Brain microvascular endothelial cell (primary cell): ENCODE data around the gene PRDM2.

Source experiments
- DNase-seq: peaks from one replicate; pipeline ENCODE4 v3.0.0-alpha.2; 2020
- H3K27ac ChIP-seq: fragments of 250-450 bp; sonication (Bioruptor Pico); 2 replicates; pipeline ENCODE4 v1.5.1; 2020; ENCODE audit warnings: mild to moderate bottlenecking, moderate library complexity
- H3K27me3 ChIP-seq: fragments of 250-450 bp; sonication (Bioruptor Pico); replicated peaks from 2 replicates; pipeline ENCODE4 v1.5.1; 2020; ENCODE audit warnings: mild to moderate bottlenecking
- H3K36me3 ChIP-seq: fragments of 250-450 bp; sonication (Bioruptor Pico); replicated peaks from 2 replicates; pipeline ENCODE4 v1.5.1; 2020; ENCODE audit warnings: mild to moderate bottlenecking
- H3K4me3 ChIP-seq: 2 replicates; pipeline ENCODE4 v1.5.1; 2011; ENCODE audit warnings: low read depth, mild to moderate bottlenecking, control low read depth, low read length, moderate library complexity
- in situ Hi-C: cut with HindIII; loops from 2 replicates; pipeline ENCODE4 v1.10.0; 2017; ENCODE audit warnings: low sequenced_read_pairs, low pct_ligation_motif_present
- TF ChIP-seq, protein P1 (sequence below): IDR thresholded peaks from 2 replicates; pipeline ENCODE4 v1.5.1; 2011; ENCODE audit warnings: low read depth, mild to moderate bottlenecking, moderate library complexity, low read length, control low read depth, inconsistent platforms; ENCODE audit errors: missing control alignments

Gene PRDM2

DNA sequence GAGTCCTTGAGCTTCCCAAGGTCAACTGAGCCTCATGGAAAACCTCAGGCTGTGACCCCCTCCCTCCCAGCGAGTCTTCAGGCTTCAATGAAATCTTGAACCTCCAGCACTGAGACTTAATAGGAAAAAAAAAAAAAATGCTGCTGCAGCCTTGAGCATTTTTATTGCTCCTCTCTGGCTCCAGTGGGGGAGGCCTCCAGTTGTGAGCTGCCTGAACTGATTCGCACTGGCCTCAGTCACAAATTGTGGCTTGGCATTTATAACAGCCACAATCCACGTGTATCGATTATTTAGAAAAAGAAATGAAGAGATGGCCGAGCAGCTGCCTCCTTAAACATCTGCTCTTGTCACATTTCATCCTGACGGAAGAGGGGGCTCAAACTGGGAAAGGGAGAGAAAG is 173.0 kb downstream of the PRDM2 start:
- H3K27ac ChIP-seq: no peak overlapping the region
- in situ Hi-C loops: no loop called here
- no peak for DNase-seq

More for the DNA sequence above, 173.0 kb downstream of the PRDM2 start:
- no peak overlapping the region for H3K4me3 ChIP-seq
- H3K27me3 ChIP-seq: no peaks in the 10 kb centered on the region
- no peaks in the 10 kb centered on the region for H3K36me3 ChIP-seq
- TF ChIP-seq, protein P1, sequence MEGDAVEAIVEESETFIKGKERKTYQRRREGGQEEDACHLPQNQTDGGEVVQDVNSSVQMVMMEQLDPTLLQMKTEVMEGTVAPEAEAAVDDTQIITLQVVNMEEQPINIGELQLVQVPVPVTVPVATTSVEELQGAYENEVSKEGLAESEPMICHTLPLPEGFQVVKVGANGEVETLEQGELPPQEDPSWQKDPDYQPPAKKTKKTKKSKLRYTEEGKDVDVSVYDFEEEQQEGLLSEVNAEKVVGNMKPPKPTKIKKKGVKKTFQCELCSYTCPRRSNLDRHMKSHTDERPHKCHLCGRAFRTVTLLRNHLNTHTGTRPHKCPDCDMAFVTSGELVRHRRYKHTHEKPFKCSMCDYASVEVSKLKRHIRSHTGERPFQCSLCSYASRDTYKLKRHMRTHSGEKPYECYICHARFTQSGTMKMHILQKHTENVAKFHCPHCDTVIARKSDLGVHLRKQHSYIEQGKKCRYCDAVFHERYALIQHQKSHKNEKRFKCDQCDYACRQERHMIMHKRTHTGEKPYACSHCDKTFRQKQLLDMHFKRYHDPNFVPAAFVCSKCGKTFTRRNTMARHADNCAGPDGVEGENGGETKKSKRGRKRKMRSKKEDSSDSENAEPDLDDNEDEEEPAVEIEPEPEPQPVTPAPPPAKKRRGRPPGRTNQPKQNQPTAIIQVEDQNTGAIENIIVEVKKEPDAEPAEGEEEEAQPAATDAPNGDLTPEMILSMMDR: no peak
